GM23338 (cell line): ENCODE measurements around the gene INPP5D. TPM values are rescaled to one million over a fixed set of nuclear protein-coding genes. Genes with fewer than 3 reads are reported as not detected.

Experiments
- ATAC-seq: fragments of 200-7000 bp; cut with Tn5 transposase; 3 replicates; pipeline ENCODE4 v1.9.1; 2020
- DNase-seq: peaks from one replicate; pipeline ENCODE4 v3.0.0-alpha.2; 2015; ENCODE audit warnings: low spot score
- H2AFZ ChIP-seq: fragments of 200-600 bp; sonication (generic); 2 replicates; pipeline ENCODE4 v1.8.0; 2016; ENCODE audit warnings: antibody characterized with exemption, mild to moderate bottlenecking, moderate library complexity
- H3F3A ChIP-seq: fragments of 200-600 bp; sonication (generic); replicated peaks from 2 replicates; pipeline ENCODE4 v1.8.0; 2017; ENCODE audit warnings: antibody characterized with exemption, mixed run types, low read depth
- H3K27ac ChIP-seq: fragments of 200-600 bp; sonication (generic); 2 replicates; pipeline ENCODE4 v1.6.1; 2016; ENCODE audit warnings: low read depth
- H3K27me3 ChIP-seq: fragments of 200-600 bp; sonication (generic); 2 replicates; pipeline ENCODE4 v1.8.0; 2016; ENCODE audit warnings: mild to moderate bottlenecking, mixed run types, moderate library complexity; ENCODE audit not compliant: insufficient read depth
- H3K36me3 ChIP-seq: fragments of 200-600 bp; sonication (generic); 2 replicates; pipeline ENCODE4 v1.8.0; 2016; ENCODE audit warnings: mild to moderate bottlenecking; ENCODE audit not compliant: insufficient read depth
- H3K4me1 ChIP-seq: fragments of 200-600 bp; sonication (generic); 2 replicates; pipeline ENCODE4 v1.8.0; 2016; ENCODE audit warnings: mild to moderate bottlenecking, moderate library complexity; ENCODE audit not compliant: insufficient read depth
- H3K4me2 ChIP-seq: fragments of 200-600 bp; sonication (generic); 2 replicates; pipeline ENCODE4 v1.7.1; 2017; ENCODE audit warnings: mixed run types
- H3K4me3 ChIP-seq: fragments of 200-600 bp; sonication (generic); 2 replicates; pipeline ENCODE4 v1.6.1; 2016; ENCODE audit warnings: mixed run types
- H3K79me2 ChIP-seq: fragments of 200-600 bp; sonication (generic); replicated peaks from 2 replicates; pipeline ENCODE4 v1.8.0; 2017; ENCODE audit warnings: mild to moderate bottlenecking; ENCODE audit not compliant: insufficient read depth
- H3K9me2 ChIP-seq: fragments of 200-600 bp; sonication (generic); 2 replicates; pipeline ENCODE4 v1.8.0; 2017; ENCODE audit not compliant: insufficient read depth
- H4K20me1 ChIP-seq: fragments of 200-600 bp; sonication (generic); replicated peaks from 2 replicates; pipeline ENCODE4 v1.8.0; 2017; ENCODE audit warnings: mild to moderate bottlenecking; ENCODE audit not compliant: insufficient read depth
- H3K27ac Mint-ChIP-seq: 2 replicates; pipeline ENCODE4 v1.8.0; 2020; ENCODE audit warnings: inconsistent platforms, mild to moderate bottlenecking, moderate library complexity, mixed read lengths
- H3K27me3 Mint-ChIP-seq: 3 replicates; pipeline ENCODE4 v1.8.0; 2022; ENCODE audit warnings: low read depth, mild to moderate bottlenecking, moderate library complexity, mixed read lengths, inconsistent platforms; ENCODE audit not compliant: insufficient read depth, poor library complexity
- H3K36me3 Mint-ChIP-seq: 3 replicates; pipeline ENCODE4 v1.8.0; 2021; ENCODE audit warnings: low read depth, mild to moderate bottlenecking, inconsistent platforms, moderate library complexity, mixed read lengths
- H3K4me1 Mint-ChIP-seq: 3 replicates; pipeline ENCODE4 v1.8.0; 2020; ENCODE audit warnings: mild to moderate bottlenecking, inconsistent platforms, mixed read lengths
- H3K4me3 Mint-ChIP-seq: 3 replicates; pipeline ENCODE4 v1.8.0; 2021; ENCODE audit warnings: moderate library complexity, mild to moderate bottlenecking, inconsistent platforms, mixed read lengths
- H3K9me3 Mint-ChIP-seq: 3 replicates; pipeline ENCODE4 v1.8.0; 2020; ENCODE audit warnings: moderate library complexity, mild to moderate bottlenecking, inconsistent platforms, mixed read lengths
- CREB1 ChIP-seq: fragments of 250-450 bp; sonication (Bioruptor Pico); IDR thresholded peaks from 2 replicates; pipeline ENCODE4 v1.5.0; 2020; ENCODE audit warnings: low read depth, mild to moderate bottlenecking, moderate library complexity
- EZH2phosphoT487 ChIP-seq: fragments of 200-600 bp; sonication (generic); IDR thresholded peaks from one replicate; pipeline ENCODE4 v1.8.1; 2018; ENCODE audit warnings: antibody characterized with exemption; ENCODE audit not compliant: unreplicated experiment
- JUNB ChIP-seq: IDR thresholded peaks from one replicate; pipeline ENCODE4 v1.6.1; 2016; ENCODE audit warnings: antibody characterized with exemption; ENCODE audit not compliant: unreplicated experiment
- NANOG ChIP-seq: IDR thresholded peaks from 2 replicates; pipeline ENCODE4 v1.6.1; 2016; ENCODE audit warnings: antibody characterized with exemption, borderline replicate concordance
- POLR2AphosphoS5 ChIP-seq: IDR thresholded peaks from 2 replicates; pipeline ENCODE4 v1.6.1; 2016; ENCODE audit warnings: antibody characterized with exemption, low read depth
- STAT1 ChIP-seq: IDR thresholded peaks from one replicate; pipeline ENCODE4 v1.6.1; 2016; ENCODE audit warnings: antibody characterized with exemption; ENCODE audit not compliant: unreplicated experiment
- ZNF114 ChIP-seq: fragments of 250-450 bp; sonication (Bioruptor Pico); IDR thresholded peaks from 2 replicates; pipeline ENCODE4 v1.5.0; 2020; ENCODE audit warnings: mild to moderate bottlenecking, moderate library complexity
- ZNF331 ChIP-seq: fragments of 250-450 bp; sonication (Bioruptor Pico); IDR thresholded peaks from 2 replicates; pipeline ENCODE4 v1.5.0; 2020; ENCODE audit warnings: low read depth, mild to moderate bottlenecking, moderate library complexity
- polyA plus RNA-seq: library from polyadenylated mRNA; unstranded; fragments of >200 nt; fragmentation: Nextera tagmentation; extraction: Ambion mirVana; gene quantifications from 2 replicates; pipeline ENCODE4 v1.2.1, GENCODE V29; 2016
- total RNA-seq: library from RNA; depleted of rRNA; stranded (reverse); fragments of >200 nt; shearing (Covaris generic); gene quantifications from 2 replicates; pipeline ENCODE4 v1.2.3, GENCODE V29; 2014
- TF ChIP-seq, protein P1 (sequence below), 2 experiments: fragments of 200-600 bp in 1 of 2; sonication (generic) in 1 of 2; conservative IDR thresholded peaks; 2 replicates each; pipeline versions ENCODE4 v1.5.1 to v1.6.1; 2016 to 2017; ENCODE audit warnings: antibody characterized with exemption in 2 of 2, low read depth in 2 of 2, mild to moderate bottlenecking in 2 of 2, moderate library complexity in 1 of 2
- TF ChIP-seq, protein P2 (sequence below): IDR thresholded peaks from 2 replicates; pipeline ENCODE4 v1.6.1; 2016; ENCODE audit warnings: antibody characterized with exemption
- TF ChIP-seq, protein P3 (sequence below): fragments of 250-450 bp; sonication (Bioruptor Pico); IDR thresholded peaks from 2 replicates; pipeline ENCODE4 v1.5.0; 2020; ENCODE audit warnings: mild to moderate bottlenecking, moderate library complexity

Gene INPP5D
- total and polyA plus RNA-seq, 2 experiments from 2014 or later: 6.6 to 8.3 TPM

DNA sequence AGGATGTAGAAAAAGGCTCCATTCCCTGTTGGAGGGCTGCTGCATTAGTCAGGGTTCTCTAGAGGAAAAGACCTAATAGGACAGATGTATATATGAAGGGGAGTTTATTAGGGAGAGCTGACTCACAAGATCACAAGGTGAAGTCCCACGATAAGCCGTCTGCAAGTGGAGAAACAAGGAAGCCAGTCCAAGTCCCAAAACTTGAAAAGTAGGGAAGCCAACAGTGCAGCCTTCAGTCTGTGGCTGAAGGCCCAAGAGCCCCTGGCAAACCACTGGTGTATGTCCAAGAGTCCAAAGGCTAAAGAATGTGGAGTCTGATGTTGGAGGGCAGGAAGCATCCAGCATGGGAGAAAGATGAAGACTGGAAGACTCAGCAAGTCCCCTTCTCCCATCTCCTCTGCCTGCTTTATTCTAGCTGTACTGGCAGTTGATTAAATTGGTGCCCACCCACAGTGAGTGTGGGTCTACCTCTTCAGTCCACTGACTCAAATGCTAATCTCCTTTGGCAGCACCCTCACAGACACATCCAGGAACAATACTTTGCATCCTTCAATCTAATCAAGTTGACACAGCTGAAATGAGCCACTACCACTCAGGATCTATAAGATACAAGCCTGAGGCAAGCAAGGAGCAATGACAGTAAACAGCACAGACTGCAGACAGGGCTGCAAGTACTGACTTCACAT is 161.4 kb downstream of the INPP5D start:
- Histone ChIP-seq H3K27me3 (no peaks in the 10 kb centered on the region), H3K4me2 (no peak overlapping the region), H3K4me3 (no peak overlapping the region), H2AFZ (no peak overlapping the region), H3K4me1 (peaks cover 7% of the 10 kb centered on the region; the same call in 1 of the 2 replicates), H3K9me2 (peaks cover 6% of the 10 kb centered on the region; the same call in 1 of the 2 replicates), H3K36me3 (no peaks in the 10 kb centered on the region), H3K79me2 (no peaks in the 10 kb centered on the region), H4K20me1 (no peaks in the 10 kb centered on the region), H3K27ac (no peak overlapping the region), H3F3A (no peaks in the 10 kb centered on the region)
- no peak overlapping the region for H3K27ac Mint-ChIP-seq
- no peak overlapping the region for H3K4me3 Mint-ChIP-seq
- H3K27me3 Mint-ChIP-seq: peaks cover 2% of the 10 kb centered on the region
- no peak for DNase-seq
- no peaks in the 10 kb centered on the region for H3K36me3 Mint-ChIP-seq
- no peaks in the 10 kb centered on the region for H3K9me3 Mint-ChIP-seq
- no peak for TF ChIP-seq EZH2phosphoT487
- no peak for ATAC-seq
- peaks cover 1% of the 10 kb centered on the region; the same call in 1 of the 3 replicates for H3K4me1 Mint-ChIP-seq

DNA sequence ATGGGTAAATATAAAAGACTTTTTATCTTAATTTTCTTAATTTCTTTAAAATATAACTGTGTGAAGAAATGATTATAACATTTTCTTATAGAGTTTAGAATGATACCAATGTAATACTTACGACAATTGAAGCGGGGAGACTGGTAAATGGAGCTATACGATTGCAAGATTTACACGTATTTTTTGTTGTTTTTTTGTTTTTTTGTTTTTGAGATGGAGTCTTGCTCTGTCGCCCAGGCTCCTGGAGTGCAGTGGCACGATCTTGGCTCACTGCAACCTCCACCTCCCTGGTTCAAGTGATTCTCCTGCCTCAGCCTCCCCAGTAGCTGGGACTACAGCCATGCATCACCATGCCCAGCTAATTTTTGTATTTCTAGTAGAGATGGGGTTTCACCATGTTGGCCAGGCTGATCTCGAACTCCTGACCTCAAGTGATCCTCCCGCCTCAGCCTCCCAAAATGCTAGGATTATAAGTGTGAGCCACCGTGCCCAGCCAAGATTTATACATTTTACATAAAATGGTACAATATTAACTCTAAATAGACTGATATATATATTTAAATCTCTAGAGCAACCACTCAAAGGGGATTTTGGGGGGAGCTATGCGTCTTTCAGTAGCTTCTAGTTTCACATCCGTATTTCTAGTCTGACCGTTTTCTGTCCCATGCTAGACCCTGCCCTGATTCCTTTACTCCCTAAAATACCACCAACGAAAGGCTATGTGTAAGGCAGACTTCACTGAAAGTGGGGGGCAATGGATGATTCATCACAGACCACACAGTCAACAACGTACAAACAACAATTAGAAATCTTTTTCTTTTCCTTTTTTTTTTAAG is 163.1 kb downstream of the INPP5D start:
- H3K27ac Mint-ChIP-seq: no peak overlapping the region
- H2AFZ ChIP-seq: no peak overlapping the region
- DNase-seq (no peak), ATAC-seq (no peak)
- H3F3A ChIP-seq: no peaks in the 10 kb centered on the region
- H3K9me2 ChIP-seq: peaks cover 4% of the 10 kb centered on the region; the same call in 1 of the 2 replicates
- no peaks in the 10 kb centered on the region for H3K79me2 ChIP-seq
- no peaks in the 10 kb centered on the region for H4K20me1 ChIP-seq
- no peaks in the 10 kb centered on the region for H3K27me3 ChIP-seq
- no peak overlapping the region for H3K27ac ChIP-seq
- H3K27me3 Mint-ChIP-seq: peaks cover 2% of the 10 kb centered on the region
- no peak overlapping the region for H3K4me3 Mint-ChIP-seq
- H3K4me2 ChIP-seq: no peak overlapping the region
- H3K36me3 ChIP-seq: no peaks in the 10 kb centered on the region
- no peaks in the 10 kb centered on the region for H3K9me3 Mint-ChIP-seq
- no peak overlapping the region for H3K4me3 ChIP-seq
- H3K4me1 ChIP-seq: peaks cover 12% of the 10 kb centered on the region
- no peaks in the 10 kb centered on the region for H3K36me3 Mint-ChIP-seq
- peaks cover 10% of the 10 kb centered on the region for H3K4me1 Mint-ChIP-seq
- no peak for TF ChIP-seq STAT1
- TF ChIP-seq, protein P1, sequence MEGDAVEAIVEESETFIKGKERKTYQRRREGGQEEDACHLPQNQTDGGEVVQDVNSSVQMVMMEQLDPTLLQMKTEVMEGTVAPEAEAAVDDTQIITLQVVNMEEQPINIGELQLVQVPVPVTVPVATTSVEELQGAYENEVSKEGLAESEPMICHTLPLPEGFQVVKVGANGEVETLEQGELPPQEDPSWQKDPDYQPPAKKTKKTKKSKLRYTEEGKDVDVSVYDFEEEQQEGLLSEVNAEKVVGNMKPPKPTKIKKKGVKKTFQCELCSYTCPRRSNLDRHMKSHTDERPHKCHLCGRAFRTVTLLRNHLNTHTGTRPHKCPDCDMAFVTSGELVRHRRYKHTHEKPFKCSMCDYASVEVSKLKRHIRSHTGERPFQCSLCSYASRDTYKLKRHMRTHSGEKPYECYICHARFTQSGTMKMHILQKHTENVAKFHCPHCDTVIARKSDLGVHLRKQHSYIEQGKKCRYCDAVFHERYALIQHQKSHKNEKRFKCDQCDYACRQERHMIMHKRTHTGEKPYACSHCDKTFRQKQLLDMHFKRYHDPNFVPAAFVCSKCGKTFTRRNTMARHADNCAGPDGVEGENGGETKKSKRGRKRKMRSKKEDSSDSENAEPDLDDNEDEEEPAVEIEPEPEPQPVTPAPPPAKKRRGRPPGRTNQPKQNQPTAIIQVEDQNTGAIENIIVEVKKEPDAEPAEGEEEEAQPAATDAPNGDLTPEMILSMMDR (conservative IDR thresholded peaks at IDR 0.05; ENCODE audit: low read depth in 2 of 2): no peak
- TF ChIP-seq POLR2AphosphoS5: no peak
- TF ChIP-seq ZNF331 (CRISPR knock-in tag): no peak
- no peak for TF ChIP-seq JUNB
- no peak for TF ChIP-seq EZH2phosphoT487
- TF ChIP-seq NANOG: no peak
- TF ChIP-seq ZNF114: no peak
- TF ChIP-seq, protein P2, sequence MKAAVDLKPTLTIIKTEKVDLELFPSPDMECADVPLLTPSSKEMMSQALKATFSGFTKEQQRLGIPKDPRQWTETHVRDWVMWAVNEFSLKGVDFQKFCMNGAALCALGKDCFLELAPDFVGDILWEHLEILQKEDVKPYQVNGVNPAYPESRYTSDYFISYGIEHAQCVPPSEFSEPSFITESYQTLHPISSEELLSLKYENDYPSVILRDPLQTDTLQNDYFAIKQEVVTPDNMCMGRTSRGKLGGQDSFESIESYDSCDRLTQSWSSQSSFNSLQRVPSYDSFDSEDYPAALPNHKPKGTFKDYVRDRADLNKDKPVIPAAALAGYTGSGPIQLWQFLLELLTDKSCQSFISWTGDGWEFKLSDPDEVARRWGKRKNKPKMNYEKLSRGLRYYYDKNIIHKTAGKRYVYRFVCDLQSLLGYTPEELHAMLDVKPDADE: no peak
- TF ChIP-seq, protein P3, sequence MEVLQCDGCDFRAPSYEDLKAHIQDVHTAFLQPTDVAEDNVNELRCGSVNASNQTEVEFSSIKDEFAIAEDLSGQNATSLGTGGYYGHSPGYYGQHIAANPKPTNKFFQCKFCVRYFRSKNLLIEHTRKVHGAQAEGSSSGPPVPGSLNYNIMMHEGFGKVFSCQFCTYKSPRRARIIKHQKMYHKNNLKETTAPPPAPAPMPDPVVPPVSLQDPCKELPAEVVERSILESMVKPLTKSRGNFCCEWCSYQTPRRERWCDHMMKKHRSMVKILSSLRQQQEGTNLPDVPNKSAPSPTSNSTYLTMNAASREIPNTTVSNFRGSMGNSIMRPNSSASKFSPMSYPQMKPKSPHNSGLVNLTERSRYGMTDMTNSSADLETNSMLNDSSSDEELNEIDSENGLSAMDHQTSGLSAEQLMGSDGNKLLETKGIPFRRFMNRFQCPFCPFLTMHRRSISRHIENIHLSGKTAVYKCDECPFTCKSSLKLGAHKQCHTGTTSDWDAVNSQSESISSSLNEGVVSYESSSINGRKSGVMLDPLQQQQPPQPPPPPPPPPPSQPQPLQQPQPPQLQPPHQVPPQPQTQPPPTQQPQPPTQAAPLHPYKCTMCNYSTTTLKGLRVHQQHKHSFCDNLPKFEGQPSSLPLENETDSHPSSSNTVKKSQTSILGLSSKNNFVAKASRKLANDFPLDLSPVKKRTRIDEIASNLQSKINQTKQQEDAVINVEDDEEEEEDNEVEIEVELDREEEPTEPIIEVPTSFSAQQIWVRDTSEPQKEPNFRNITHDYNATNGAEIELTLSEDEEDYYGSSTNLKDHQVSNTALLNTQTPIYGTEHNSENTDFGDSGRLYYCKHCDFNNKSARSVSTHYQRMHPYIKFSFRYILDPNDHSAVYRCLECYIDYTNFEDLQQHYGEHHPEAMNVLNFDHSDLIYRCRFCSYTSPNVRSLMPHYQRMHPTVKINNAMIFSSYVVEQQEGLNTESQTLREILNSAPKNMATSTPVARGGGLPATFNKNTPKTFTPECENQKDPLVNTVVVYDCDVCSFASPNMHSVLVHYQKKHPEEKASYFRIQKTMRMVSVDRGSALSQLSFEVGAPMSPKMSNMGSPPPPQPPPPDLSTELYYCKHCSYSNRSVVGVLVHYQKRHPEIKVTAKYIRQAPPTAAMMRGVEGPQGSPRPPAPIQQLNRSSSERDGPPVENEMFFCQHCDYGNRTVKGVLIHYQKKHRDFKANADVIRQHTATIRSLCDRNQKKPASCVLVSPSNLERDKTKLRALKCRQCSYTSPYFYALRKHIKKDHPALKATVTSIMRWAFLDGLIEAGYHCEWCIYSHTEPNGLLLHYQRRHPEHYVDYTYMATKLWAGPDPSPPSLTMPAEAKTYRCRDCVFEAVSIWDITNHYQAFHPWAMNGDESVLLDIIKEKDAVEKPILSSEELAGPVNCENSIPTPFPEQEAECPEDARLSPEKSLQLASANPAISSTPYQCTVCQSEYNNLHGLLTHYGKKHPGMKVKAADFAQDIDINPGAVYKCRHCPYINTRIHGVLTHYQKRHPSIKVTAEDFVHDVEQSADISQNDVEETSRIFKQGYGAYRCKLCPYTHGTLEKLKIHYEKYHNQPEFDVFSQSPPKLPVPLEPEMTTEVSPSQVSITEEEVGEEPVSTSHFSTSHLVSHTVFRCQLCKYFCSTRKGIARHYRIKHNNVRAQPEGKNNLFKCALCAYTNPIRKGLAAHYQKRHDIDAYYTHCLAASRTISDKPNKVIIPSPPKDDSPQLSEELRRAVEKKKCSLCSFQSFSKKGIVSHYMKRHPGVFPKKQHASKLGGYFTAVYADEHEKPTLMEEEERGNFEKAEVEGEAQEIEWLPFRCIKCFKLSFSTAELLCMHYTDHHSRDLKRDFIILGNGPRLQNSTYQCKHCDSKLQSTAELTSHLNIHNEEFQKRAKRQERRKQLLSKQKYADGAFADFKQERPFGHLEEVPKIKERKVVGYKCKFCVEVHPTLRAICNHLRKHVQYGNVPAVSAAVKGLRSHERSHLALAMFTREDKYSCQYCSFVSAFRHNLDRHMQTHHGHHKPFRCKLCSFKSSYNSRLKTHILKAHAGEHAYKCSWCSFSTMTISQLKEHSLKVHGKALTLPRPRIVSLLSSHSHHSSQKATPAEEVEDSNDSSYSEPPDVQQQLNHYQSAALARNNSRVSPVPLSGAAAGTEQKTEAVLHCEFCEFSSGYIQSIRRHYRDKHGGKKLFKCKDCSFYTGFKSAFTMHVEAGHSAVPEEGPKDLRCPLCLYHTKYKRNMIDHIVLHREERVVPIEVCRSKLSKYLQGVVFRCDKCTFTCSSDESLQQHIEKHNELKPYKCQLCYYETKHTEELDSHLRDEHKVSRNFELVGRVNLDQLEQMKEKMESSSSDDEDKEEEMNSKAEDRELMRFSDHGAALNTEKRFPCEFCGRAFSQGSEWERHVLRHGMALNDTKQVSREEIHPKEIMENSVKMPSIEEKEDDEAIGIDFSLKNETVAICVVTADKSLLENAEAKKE (CRISPR knock-in tag): no peak
- no peak for TF ChIP-seq CREB1
